Ishikawa (cell line): Measurements from ENCODE around the gene EMC9.

ENCODE experiments used
- CEBPB ChIP-seq: IDR thresholded peaks from 2 replicates; pipeline ENCODE4 v1.6.1; 2012
- EP300 ChIP-seq: IDR thresholded peaks from 2 replicates; pipeline ENCODE4 v1.6.1; 2012; ENCODE audit warnings: borderline replicate concordance
- MAX ChIP-seq: IDR thresholded peaks from 2 replicates; pipeline ENCODE4 v1.6.1; 2012
- RAD21 ChIP-seq: IDR thresholded peaks from 2 replicates; pipeline ENCODE4 v1.6.1; 2012; ENCODE audit warnings: low read depth
- TAF1 ChIP-seq: IDR thresholded peaks from 2 replicates; pipeline ENCODE4 v1.6.1; 2012; ENCODE audit warnings: low read depth, mild to moderate bottlenecking
- YY1 ChIP-seq: IDR thresholded peaks from 2 replicates; pipeline ENCODE4 v1.6.1; 2012; ENCODE audit warnings: low read depth

- TF ChIP-seq EP300 (no peak), TAF1 (no peak), CEBPB (no peak), MAX (no peak), YY1 (no peak), RAD21 (no peak)
These were observed 31.3 kb downstream of the EMC9 start for GRCh38 chr14:24110060-24110459.
